ENCODE results near the gene ATP1A1. TPM values are rescaled to one million over a fixed set of nuclear protein-coding genes. Genes with fewer than 3 reads are reported as not detected.
A peak's percentile ranks its signal among the peaks of the same experiment; 100 is the strongest.

ATP1A1 gene
- total RNA-seq, 1 donor: 122 TPM

- H3K4me1 ChIP-seq (ENCODE audit: insufficient read depth, low read length): no peaks in the 10 kb centered on the region
- no peaks in the 10 kb centered on the region for H4K20me1 ChIP-seq (ENCODE audit: insufficient read depth, low read length)
- no peak overlapping the region for H3K4me3 ChIP-seq (ENCODE audit: insufficient read depth, low read length)
- no peak for TF ChIP-seq CTCF (IDR thresholded peaks at IDR 0.05; ENCODE audit: extremely low read depth, low read depth, low read length)
- H3K9me3 ChIP-seq (ENCODE audit: low read depth, low read length): no peaks in the 10 kb centered on the region
- no peak overlapping the region for H3K4me2 ChIP-seq (ENCODE audit: insufficient read depth, low read length)
- no peaks in the 10 kb centered on the region for H3K27me3 ChIP-seq (ENCODE audit: insufficient read depth, low read length)
- no peaks in the 10 kb centered on the region for H3K36me3 ChIP-seq (ENCODE audit: insufficient read depth, low read length)
- no peak overlapping the region for H2AFZ ChIP-seq (ENCODE audit: low read length)
- no peak overlapping the region for H3K27ac ChIP-seq (ENCODE audit: low read depth, low read length)
- H3K79me2 ChIP-seq (ENCODE audit: insufficient read depth, low read length): no peaks in the 10 kb centered on the region
- no peak for DNase-seq (ENCODE audit: insufficient read length, low spot score, missing footprints)
Measured at GRCh38 chr1:116346943-116347673, 25.9 kb upstream of the ATP1A1 start.

GRCh38 chr1:116347696-116348095, 25.3 kb upstream of the ATP1A1 start:
- Histone ChIP-seq H3K36me3 (ENCODE audit: insufficient read depth, low read length) (no peaks in the 10 kb centered on the region), H3K27me3 (ENCODE audit: insufficient read depth, low read length) (no peaks in the 10 kb centered on the region), H3K4me1 (ENCODE audit: insufficient read depth, low read length) (no peaks in the 10 kb centered on the region), H2AFZ (ENCODE audit: low read length) (no peak overlapping the region), H3K27ac (ENCODE audit: low read depth, low read length) (no peak overlapping the region), H3K4me2 (ENCODE audit: insufficient read depth, low read length) (no peak overlapping the region), H3K79me2 (ENCODE audit: insufficient read depth, low read length) (no peaks in the 10 kb centered on the region), H3K4me3 (ENCODE audit: insufficient read depth, low read length) (no peak overlapping the region), H4K20me1 (ENCODE audit: insufficient read depth, low read length) (no peaks in the 10 kb centered on the region), H3K9me3 (ENCODE audit: low read depth, low read length) (no peaks in the 10 kb centered on the region)
- no peak for DNase-seq (ENCODE audit: insufficient read length, low spot score, missing footprints)
- no peak for TF ChIP-seq CTCF (IDR thresholded peaks at IDR 0.05; ENCODE audit: extremely low read depth, low read depth, low read length)

- Histone ChIP-seq H3K27ac (ENCODE audit: low read depth, low read length) (no peak overlapping the region), H3K36me3 (ENCODE audit: insufficient read depth, low read length) (no peaks in the 10 kb centered on the region), H3K4me2 (ENCODE audit: insufficient read depth, low read length) (no peak overlapping the region), H3K79me2 (ENCODE audit: insufficient read depth, low read length) (no peaks in the 10 kb centered on the region), H3K4me3 (ENCODE audit: insufficient read depth, low read length) (no peak overlapping the region), H3K9me3 (ENCODE audit: low read depth, low read length) (no peaks in the 10 kb centered on the region), H2AFZ (ENCODE audit: low read length) (no peak overlapping the region), H4K20me1 (ENCODE audit: insufficient read depth, low read length) (no peaks in the 10 kb centered on the region), H3K27me3 (ENCODE audit: insufficient read depth, low read length) (no peaks in the 10 kb centered on the region), H3K4me1 (ENCODE audit: insufficient read depth, low read length) (no peaks in the 10 kb centered on the region)
- TF ChIP-seq CTCF (IDR thresholded peaks at IDR 0.05; ENCODE audit: extremely low read depth, low read depth, low read length): no peak
- DNase-seq (ENCODE audit: insufficient read length, low spot score, missing footprints): no peak
Measured at GRCh38 chr1:116350097-116350645, 22.9 kb upstream of the ATP1A1 start.

- no peaks in the 10 kb centered on the region for H3K27me3 ChIP-seq (ENCODE audit: insufficient read depth, low read length)
- H3K79me2 ChIP-seq (ENCODE audit: insufficient read depth, low read length): no peaks in the 10 kb centered on the region
- peaks cover 6% of the 10 kb centered on the region for H3K4me1 ChIP-seq (ENCODE audit: insufficient read depth, low read length)
- no peaks in the 10 kb centered on the region for H3K36me3 ChIP-seq (ENCODE audit: insufficient read depth, low read length)
- no peaks in the 10 kb centered on the region for H4K20me1 ChIP-seq (ENCODE audit: insufficient read depth, low read length)
- no peak overlapping the region for H3K4me3 ChIP-seq (ENCODE audit: insufficient read depth, low read length)
- no peak overlapping the region for H3K4me2 ChIP-seq (ENCODE audit: insufficient read depth, low read length)
- H3K9me3 ChIP-seq (ENCODE audit: low read depth, low read length): no peaks in the 10 kb centered on the region
- no peak overlapping the region for H3K27ac ChIP-seq (ENCODE audit: low read depth, low read length)
- peak overlapping the region; percentile 8 for H2AFZ ChIP-seq (ENCODE audit: low read length)
- no peak for DNase-seq (ENCODE audit: insufficient read length, low spot score, missing footprints)
- TF ChIP-seq CTCF (IDR thresholded peaks at IDR 0.05; ENCODE audit: extremely low read depth, low read depth, low read length): no peak
Measured at GRCh38 chr1:116351914-116352313, 21.1 kb upstream of the ATP1A1 start.

Data from osteoblast (primary cell).